HG03060 (cell line): ENCODE data around the gene TFE3.

ENCODE experiments used
- ATAC-seq: cut with Tn5 transposase; IDR thresholded peaks from one replicate; pipeline ENCODE4 v1.9.1; 2021; ENCODE audit warnings: low read depth, moderate number of reproducible peaks; ENCODE audit not compliant: unreplicated experiment

The TFE3 gene

GRCh38 chrX:49043220-49043986 lies at the start of gene TFE3:
TFE3 (minus strand) TSS chrX:49043357; CDS start chrX:49043226, 131 bp downstream.
- peak; percentile 85 for ATAC-seq

GRCh38 chrX:49089553-49089952 lies 46.4 kb upstream of the TFE3 start:
- no peak for ATAC-seq

GRCh38 chrX:49082271-49082871 lies 39.2 kb upstream of the TFE3 start:
- ATAC-seq, result no peak

GRCh38 chrX:49079489-49080428 lies 36.6 kb upstream of the TFE3 start, which contains the start of gene WDR45:
WDR45 (minus strand) TSS chrX:49079887; CDS start chrX:49078095, 1,792 bp downstream.
- no peak for ATAC-seq

GRCh38 chrX:49077941-49078340 lies 34.8 kb upstream of the TFE3 start:
- no peak for ATAC-seq

GRCh38 chrX:49075347-49075746 lies 32.2 kb upstream of the TFE3 start:
- no peak for ATAC-seq

- no peak for ATAC-seq
Measured at GRCh38 chrX:49073601-49074575, 30.7 kb upstream of the TFE3 start, which contains the start of gene PRAF2. PRAF2 (minus strand) TSS chrX:49074002; CDS start chrX:49073987, 15 bp downstream.

- ATAC-seq, result no peak
Measured at GRCh38 chrX:49072712-49073095, 29.5 kb upstream of the TFE3 start.

GRCh38 chrX:49071877-49072711 lies 28.9 kb upstream of the TFE3 start:
- ATAC-seq, result no peak

- no peak for ATAC-seq
Measured at GRCh38 chrX:49070988-49071387, 27.8 kb upstream of the TFE3 start.

GRCh38 chrX:49069038-49069437 lies 25.9 kb upstream of the TFE3 start:
- no peak for ATAC-seq

- ATAC-seq, result no peak
Measured at GRCh38 chrX:49067285-49068120, 24.3 kb upstream of the TFE3 start.

- no peak for ATAC-seq
Measured at GRCh38 chrX:49066690-49067089, 23.5 kb upstream of the TFE3 start.

GRCh38 chrX:49066278-49066677 lies 23.1 kb upstream of the TFE3 start:
- ATAC-seq, result no peak

- ATAC-seq, result no peak
Measured at GRCh38 chrX:49064735-49065134, 21.6 kb upstream of the TFE3 start.

GRCh38 chrX:49064303-49064702 lies 21.1 kb upstream of the TFE3 start:
- no peak for ATAC-seq

GRCh38 chrX:49063715-49064114 lies 20.6 kb upstream of the TFE3 start:
- ATAC-seq, result no peak

- no peak for ATAC-seq
Measured at GRCh38 chrX:49061916-49062315, 18.8 kb upstream of the TFE3 start.
